ENCODE measurements around the gene ZCCHC7.
"Not testable (repeated sequence)": the region's sequence is repeated elsewhere in the genome, so short reads cannot be mapped to it uniquely, and the experiment has no call there.

ZCCHC7 gene

DNA sequence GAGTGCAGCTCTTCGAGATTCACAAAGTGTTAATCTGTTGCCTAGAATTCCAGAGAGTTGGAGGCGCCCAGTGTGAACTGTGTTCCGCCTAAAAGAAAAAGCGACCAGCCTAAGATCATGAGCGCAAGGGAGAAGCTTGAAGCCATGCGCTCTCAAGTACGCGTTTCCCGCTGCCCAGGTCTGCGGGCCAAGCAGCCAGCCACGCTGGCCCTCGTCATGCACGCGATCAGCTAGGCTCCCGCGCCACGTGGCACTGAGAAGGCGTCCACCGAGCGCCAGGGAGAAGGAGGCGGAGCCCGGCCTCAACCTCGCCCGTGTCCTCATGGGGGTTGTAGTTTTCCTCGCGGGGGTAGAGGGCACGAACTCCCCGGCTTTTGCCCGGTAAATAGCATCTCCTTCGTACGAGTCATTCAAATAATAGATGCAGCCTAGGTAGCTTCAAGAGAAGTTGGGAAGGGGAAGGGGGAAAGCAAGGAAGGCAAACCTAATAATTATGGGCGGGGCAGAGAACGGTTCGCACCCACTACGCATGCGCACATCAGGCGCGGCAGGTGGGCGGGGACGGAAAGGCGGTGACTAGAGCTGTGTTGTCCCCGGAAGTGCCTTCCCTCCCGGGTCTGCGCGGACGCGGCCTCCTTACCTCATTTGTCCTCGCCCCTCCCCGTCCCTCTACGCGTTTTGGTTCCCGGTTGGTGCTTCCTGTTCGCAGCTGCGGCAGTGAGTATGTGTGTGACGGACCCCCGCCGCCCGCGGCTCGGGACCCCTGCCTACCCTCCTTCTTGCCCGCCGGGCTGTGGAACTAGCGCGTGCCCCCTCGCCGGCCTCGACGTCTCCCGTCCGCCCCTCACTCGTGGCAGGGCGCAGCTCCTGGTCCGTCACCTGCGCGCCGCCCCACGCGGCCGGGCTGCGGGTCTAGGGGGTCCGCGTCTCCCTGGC is at the start of gene ZCCHC7:
Gene ZCCHC7 (plus strand): TSS at position 668 of the 936 bp plus-strand sequence.
- peak within 1 kb of the TSS; percentile 68 to 88 (median 86) for H3K4me3 ChIP-seq (ENCODE audit: low read depth in 1 of 5, low read length in 5 of 5)
- peak within 1 kb of the TSS; percentile 82 to 95 (median 91) for H3K9ac ChIP-seq (ENCODE audit: low read length in 5 of 5)
- peak within 1 kb of the TSS; percentile 87 for H3K27ac ChIP-seq (ENCODE audit: low read depth, low read length)
- H3K36me3 ChIP-seq (ENCODE audit: control insufficient read depth in 5 of 5, insufficient read depth in 5 of 5, low read length in 5 of 5): no peaks in the 10 kb centered on the region
- no peaks in the 10 kb centered on the region for H3K9me3 ChIP-seq (ENCODE audit: control insufficient read depth in 5 of 5, low read length in 5 of 5)
- H3K27me3 ChIP-seq (ENCODE audit: control insufficient read depth in 5 of 5, insufficient read depth in 4 of 5, low read length in 5 of 5): no peaks in the 10 kb centered on the region
- peaks cover 2 to 24% (median 19%) of the 10 kb centered on the region in 5 donors for H3K4me1 ChIP-seq (ENCODE audit: control insufficient read depth in 5 of 5, insufficient read depth in 5 of 5, low read length in 5 of 5)

DNA sequence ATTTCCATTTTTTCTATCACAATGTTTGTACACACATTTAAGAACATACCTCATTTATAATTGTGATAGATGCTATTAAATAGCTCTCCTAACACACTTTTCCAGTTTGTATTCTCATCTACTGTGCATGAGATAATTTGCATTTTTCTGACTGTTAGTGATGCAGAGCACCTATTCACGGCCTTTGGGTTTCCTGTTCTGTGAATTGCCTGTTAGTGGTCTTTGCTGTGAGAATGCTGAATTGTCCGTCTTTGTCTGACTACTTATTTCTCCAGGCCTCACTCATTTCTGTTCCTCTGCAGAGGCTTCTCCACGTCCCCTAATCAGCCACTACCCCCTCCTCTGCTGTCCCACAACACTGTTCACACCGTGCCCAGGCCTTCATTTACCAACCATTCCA is 45.6 kb upstream of the ZCCHC7 start:
- H3K27ac ChIP-seq (ENCODE audit: low read depth, low read length); H3K4me3 ChIP-seq (ENCODE audit: low read depth in 1 of 5, low read length in 5 of 5); H3K27me3 ChIP-seq (ENCODE audit: control insufficient read depth in 5 of 5, insufficient read depth in 4 of 5, low read length in 5 of 5); H3K36me3 ChIP-seq (ENCODE audit: control insufficient read depth in 5 of 5, insufficient read depth in 5 of 5, low read length in 5 of 5); H3K4me1 ChIP-seq (ENCODE audit: control insufficient read depth in 5 of 5, insufficient read depth in 5 of 5, low read length in 5 of 5); H3K9ac ChIP-seq (ENCODE audit: low read length in 5 of 5); H3K9me3 ChIP-seq (ENCODE audit: control insufficient read depth in 5 of 5, low read length in 5 of 5): not testable (repeated sequence)

DNA sequence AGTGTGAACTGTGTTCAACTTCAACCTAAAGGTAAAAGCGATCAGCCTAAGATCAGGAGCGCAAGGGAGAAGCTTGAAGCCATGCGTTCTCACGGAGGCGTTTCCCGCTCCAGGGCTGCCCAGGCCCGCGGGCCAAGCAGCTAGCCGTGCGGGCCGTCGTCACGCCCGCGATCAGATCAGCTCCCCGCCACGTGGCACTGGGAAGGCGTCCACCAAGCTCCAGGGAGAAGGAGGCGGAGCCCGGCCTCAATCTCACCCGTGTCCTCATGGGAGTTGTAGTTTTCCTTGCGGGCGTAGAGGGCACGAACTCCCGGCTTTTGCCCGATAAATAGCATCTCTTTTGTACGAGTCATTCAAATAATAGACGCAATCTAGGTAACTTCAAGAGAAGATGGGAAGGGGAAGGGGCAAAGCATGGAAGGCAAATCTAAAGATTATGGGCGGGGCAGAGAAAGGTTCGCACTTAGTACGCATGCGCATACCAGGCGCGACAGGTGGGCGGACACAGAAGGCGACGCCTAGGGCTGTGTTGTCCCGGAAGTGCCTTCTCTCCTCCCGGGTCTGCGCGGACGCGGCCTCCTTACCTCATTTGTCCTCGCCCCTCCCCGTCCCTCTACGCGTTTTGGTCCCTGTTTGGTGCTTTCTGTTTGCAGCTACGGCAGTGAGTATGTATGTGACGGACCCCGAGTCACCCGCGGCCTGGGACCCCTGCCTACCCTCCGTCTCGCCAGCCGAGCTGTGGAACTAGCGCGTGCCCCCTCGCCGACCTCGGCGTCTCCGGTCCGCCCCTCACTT is 40.8 kb upstream of the ZCCHC7 start:
- H3K27ac ChIP-seq (ENCODE audit: low read depth, low read length): peak overlapping the region; percentile 90
- no peaks in the 10 kb centered on the region for H3K9me3 ChIP-seq (ENCODE audit: control insufficient read depth in 5 of 5, low read length in 5 of 5)
- peaks cover 0 to 4% (median 0%) of the 10 kb centered on the region in 5 donors for H3K27me3 ChIP-seq (ENCODE audit: control insufficient read depth in 5 of 5, insufficient read depth in 4 of 5, low read length in 5 of 5)
- peak overlapping the region; percentile 1 to 90 (median 85) for H3K9ac ChIP-seq (ENCODE audit: low read length in 5 of 5)
- H3K4me1 ChIP-seq (ENCODE audit: control insufficient read depth in 5 of 5, insufficient read depth in 5 of 5, low read length in 5 of 5): peaks cover 2 to 17% (median 8%) of the 10 kb centered on the region in 5 donors
- H3K4me3 ChIP-seq (ENCODE audit: low read depth in 1 of 5, low read length in 5 of 5): peak overlapping the region; percentile 89 to 97 (median 92)
- H3K36me3 ChIP-seq (ENCODE audit: control insufficient read depth in 5 of 5, insufficient read depth in 5 of 5, low read length in 5 of 5): no peaks in the 10 kb centered on the region

DNA sequence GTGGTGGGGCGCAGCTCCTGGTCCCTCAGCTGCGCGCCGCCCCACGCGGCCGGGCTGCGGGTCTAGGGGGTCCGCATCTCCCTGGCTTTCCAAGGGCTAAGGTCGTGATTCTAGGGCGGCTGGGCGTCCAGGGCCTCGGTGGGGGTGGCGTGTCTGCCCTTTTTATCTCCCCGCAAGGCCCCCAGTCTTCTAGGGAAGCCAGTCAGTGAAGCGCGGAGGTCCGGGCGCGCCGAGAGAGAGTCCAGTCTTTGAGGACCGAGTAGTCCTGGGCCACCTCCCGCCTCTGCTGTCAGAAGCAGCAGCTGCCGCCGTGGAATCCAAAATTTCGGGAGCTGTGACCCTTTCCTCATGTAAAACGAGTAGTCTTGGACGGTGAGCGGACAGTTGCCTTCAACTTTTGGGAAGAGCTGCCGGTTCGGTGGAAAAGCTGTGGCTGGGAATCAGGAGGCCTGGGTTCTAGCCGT is 40.2 kb upstream of the ZCCHC7 start:
- H3K36me3 ChIP-seq (ENCODE audit: control insufficient read depth in 5 of 5, insufficient read depth in 5 of 5, low read length in 5 of 5); H3K9me3 ChIP-seq (ENCODE audit: control insufficient read depth in 5 of 5, low read length in 5 of 5); H3K27me3 ChIP-seq (ENCODE audit: control insufficient read depth in 5 of 5, insufficient read depth in 4 of 5, low read length in 5 of 5): not testable (repeated sequence)
- Histone ChIP-seq H3K4me1 (ENCODE audit: control insufficient read depth in 5 of 5, insufficient read depth in 5 of 5, low read length in 5 of 5) (peaks cover 2 to 17% (median 8%) of the 10 kb centered on the region in 5 donors), H3K27ac (ENCODE audit: low read depth, low read length) (peak overlapping the region; percentile 90), H3K9ac (ENCODE audit: low read length in 5 of 5) (peak overlapping the region; percentile 1 to 90 (median 85)), H3K4me3 (ENCODE audit: low read depth in 1 of 5, low read length in 5 of 5) (peak overlapping the region; percentile 77 to 97 (median 92))

DNA sequence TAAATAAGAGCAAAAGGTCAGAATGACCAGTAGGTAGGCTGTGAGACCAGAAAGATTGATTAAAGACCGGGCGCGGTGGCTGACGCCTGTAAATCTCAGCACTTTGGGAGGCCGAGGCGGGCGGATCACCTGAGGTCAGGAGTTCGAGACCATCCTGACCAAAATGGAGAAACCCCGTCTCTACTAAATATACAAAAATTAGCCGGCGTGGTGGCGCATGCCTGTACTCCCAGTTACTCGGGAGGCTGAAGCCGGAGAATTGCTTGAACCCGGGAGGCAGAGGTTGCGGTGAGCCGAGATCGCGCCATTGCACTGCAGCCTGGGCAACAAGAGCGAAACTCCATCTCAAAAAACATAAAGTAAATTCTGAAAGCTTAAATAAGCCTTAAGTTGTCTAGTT is 38.9 kb upstream of the ZCCHC7 start:
- not testable (repeated sequence) for H3K9me3 ChIP-seq (ENCODE audit: control insufficient read depth in 5 of 5, low read length in 5 of 5); H3K4me3 ChIP-seq (ENCODE audit: low read depth in 1 of 5, low read length in 5 of 5); H3K9ac ChIP-seq (ENCODE audit: low read length in 5 of 5); H3K27me3 ChIP-seq (ENCODE audit: control insufficient read depth in 5 of 5, insufficient read depth in 4 of 5, low read length in 5 of 5); H3K27ac ChIP-seq (ENCODE audit: low read depth, low read length); H3K36me3 ChIP-seq (ENCODE audit: control insufficient read depth in 5 of 5, insufficient read depth in 5 of 5, low read length in 5 of 5)
- peaks cover 2 to 17% (median 8%) of the 10 kb centered on the region in 5 donors for H3K4me1 ChIP-seq (ENCODE audit: control insufficient read depth in 5 of 5, insufficient read depth in 5 of 5, low read length in 5 of 5)

DNA sequence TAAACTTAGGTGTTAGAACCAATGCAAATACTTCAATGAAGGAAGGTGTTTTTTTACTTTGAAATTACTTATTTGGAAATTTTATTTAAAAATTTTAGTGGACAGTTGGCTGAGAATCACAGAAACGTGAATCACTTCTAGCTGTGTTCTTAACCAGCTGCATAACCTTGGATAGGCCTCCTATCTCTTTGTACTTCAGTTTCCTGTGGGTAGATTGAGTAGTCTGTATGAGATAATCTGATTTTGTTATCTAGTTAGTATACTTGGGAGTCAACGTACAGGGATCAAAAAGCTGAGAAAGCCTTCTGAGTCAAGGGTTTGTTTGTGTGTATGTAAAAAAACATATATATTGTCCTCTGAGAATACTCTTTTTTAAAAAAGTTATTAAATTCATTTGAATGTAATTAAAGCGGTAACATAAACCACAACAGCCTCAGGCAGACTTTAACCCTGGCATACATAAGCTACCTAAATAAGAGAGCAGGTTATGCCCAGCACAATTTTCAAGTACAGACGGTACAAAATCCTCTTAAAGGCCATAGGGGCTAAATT is 38.1 kb upstream of the ZCCHC7 start:
- peaks cover 7 to 10% (median 9%) of the 10 kb centered on the region in 5 donors for H3K36me3 ChIP-seq (ENCODE audit: control insufficient read depth in 5 of 5, insufficient read depth in 5 of 5, low read length in 5 of 5)
- no peak overlapping the region for H3K4me3 ChIP-seq (ENCODE audit: low read depth in 1 of 5, low read length in 5 of 5)
- H3K9ac ChIP-seq (ENCODE audit: low read length in 5 of 5): no peak overlapping the region
- peaks cover 2 to 17% (median 8%) of the 10 kb centered on the region in 5 donors for H3K4me1 ChIP-seq (ENCODE audit: control insufficient read depth in 5 of 5, insufficient read depth in 5 of 5, low read length in 5 of 5)
- no peak overlapping the region for H3K27ac ChIP-seq (ENCODE audit: low read depth, low read length)
- no peaks in the 10 kb centered on the region for H3K9me3 ChIP-seq (ENCODE audit: control insufficient read depth in 5 of 5, low read length in 5 of 5)
- no peaks in the 10 kb centered on the region for H3K27me3 ChIP-seq (ENCODE audit: control insufficient read depth in 5 of 5, insufficient read depth in 4 of 5, low read length in 5 of 5)

DNA sequence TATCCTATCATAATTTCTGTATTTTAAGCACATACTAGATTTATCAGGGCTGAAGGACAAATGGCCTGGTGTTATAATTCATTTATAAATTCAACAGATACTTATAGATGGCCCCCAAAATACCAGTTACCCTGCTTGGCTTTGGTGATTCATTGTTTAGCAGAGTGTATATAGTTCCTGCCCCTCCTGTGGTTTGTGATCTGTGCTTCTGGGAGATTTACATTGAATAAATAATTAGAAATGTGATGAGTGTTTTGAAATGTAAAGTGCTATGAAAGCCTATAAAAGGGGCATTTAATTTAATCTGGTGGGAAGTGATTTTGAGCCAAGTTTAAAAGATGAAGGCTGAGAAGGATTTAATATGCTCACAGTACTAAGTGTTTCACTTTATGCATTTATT is 36.7 kb upstream of the ZCCHC7 start:
- no peaks in the 10 kb centered on the region for H3K9me3 ChIP-seq (ENCODE audit: control insufficient read depth in 5 of 5, low read length in 5 of 5)
- H3K27me3 ChIP-seq (ENCODE audit: control insufficient read depth in 5 of 5, insufficient read depth in 4 of 5, low read length in 5 of 5): no peaks in the 10 kb centered on the region
- H3K36me3 ChIP-seq (ENCODE audit: control insufficient read depth in 5 of 5, insufficient read depth in 5 of 5, low read length in 5 of 5): peaks cover 10 to 19% (median 14%) of the 10 kb centered on the region in 5 donors
- no peak overlapping the region for H3K4me3 ChIP-seq (ENCODE audit: low read depth in 1 of 5, low read length in 5 of 5)
- no peak overlapping the region for H3K27ac ChIP-seq (ENCODE audit: low read depth, low read length)
- H3K9ac ChIP-seq (ENCODE audit: low read length in 5 of 5): no peak overlapping the region
- H3K4me1 ChIP-seq (ENCODE audit: control insufficient read depth in 5 of 5, insufficient read depth in 5 of 5, low read length in 5 of 5): peaks cover 2 to 17% (median 8%) of the 10 kb centered on the region in 5 donors

DNA sequence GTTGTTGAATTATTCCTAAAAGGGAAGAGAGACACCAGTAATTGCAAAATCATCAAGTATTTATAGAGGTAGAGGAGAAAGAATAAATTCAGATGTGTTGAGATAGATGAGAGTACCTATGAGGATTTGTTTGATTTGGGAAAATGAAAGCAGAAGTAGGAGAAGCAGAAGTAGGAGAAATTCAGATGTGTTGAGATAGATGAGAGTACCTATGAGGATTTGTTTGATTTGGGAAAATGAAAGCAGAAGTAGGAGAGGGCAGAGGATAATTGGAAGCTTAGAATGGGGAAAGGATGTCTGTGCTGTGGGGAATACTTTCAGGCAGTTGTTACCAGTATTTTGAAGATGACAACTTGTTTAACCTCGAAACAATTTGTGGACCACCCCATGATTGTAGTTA is 35.1 kb upstream of the ZCCHC7 start:
- Histone ChIP-seq H3K9ac (ENCODE audit: low read length in 5 of 5) (no peak overlapping the region), H3K9me3 (ENCODE audit: control insufficient read depth in 5 of 5, low read length in 5 of 5) (no peaks in the 10 kb centered on the region), H3K27ac (ENCODE audit: low read depth, low read length) (no peak overlapping the region), H3K36me3 (ENCODE audit: control insufficient read depth in 5 of 5, insufficient read depth in 5 of 5, low read length in 5 of 5) (peaks cover 11 to 21% (median 14%) of the 10 kb centered on the region in 5 donors), H3K27me3 (ENCODE audit: control insufficient read depth in 5 of 5, insufficient read depth in 4 of 5, low read length in 5 of 5) (no peaks in the 10 kb centered on the region), H3K4me1 (ENCODE audit: control insufficient read depth in 5 of 5, insufficient read depth in 5 of 5, low read length in 5 of 5) (peaks cover 0 to 11% (median 3%) of the 10 kb centered on the region in 5 donors), H3K4me3 (ENCODE audit: low read depth in 1 of 5, low read length in 5 of 5) (no peak overlapping the region)

DNA sequence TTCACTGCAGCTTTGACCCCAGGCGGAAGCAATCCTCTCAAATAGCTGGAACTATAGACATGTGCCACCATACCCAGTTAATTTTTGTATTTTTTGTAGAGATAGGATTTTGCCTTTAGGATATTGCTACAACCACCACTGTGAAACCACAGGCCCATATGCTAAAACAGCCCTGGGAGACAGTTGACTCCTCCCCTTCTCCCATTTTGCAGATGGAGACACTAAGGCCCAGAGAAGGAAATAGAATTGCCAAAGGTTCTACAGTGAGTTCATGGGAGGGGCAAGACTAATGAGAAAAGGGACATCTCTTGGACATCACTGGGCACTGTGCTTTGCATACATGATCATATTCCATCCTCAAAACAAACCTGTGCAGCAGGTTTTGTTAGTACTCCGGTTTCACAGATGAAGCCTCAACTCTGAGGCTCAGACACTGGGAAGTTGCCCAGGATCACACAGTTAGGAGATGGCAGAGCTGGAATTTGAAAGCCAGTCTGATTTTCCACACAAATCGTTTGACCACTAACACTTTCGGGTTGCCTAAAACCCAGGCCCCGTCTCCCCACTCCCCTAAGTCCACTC is 27.6 kb upstream of the ZCCHC7 start:
- not testable (repeated sequence) for H3K9me3 ChIP-seq (ENCODE audit: control insufficient read depth in 5 of 5, low read length in 5 of 5); H3K27me3 ChIP-seq (ENCODE audit: control insufficient read depth in 5 of 5, insufficient read depth in 4 of 5, low read length in 5 of 5); H3K9ac ChIP-seq (ENCODE audit: low read length in 5 of 5); H3K27ac ChIP-seq (ENCODE audit: low read depth, low read length); H3K4me1 ChIP-seq (ENCODE audit: control insufficient read depth in 5 of 5, insufficient read depth in 5 of 5, low read length in 5 of 5); H3K4me3 ChIP-seq (ENCODE audit: low read depth in 1 of 5, low read length in 5 of 5); H3K36me3 ChIP-seq (ENCODE audit: control insufficient read depth in 5 of 5, insufficient read depth in 5 of 5, low read length in 5 of 5)
